GM18502 (cell line): ENCODE data around the gene SEC24C.
"Not testable (repeated sequence)": the region's sequence is repeated elsewhere in the genome, so short reads cannot be mapped to it uniquely, and the experiment has no call there.

ENCODE experiments used
- ATAC-seq: cut with Tn5 transposase; IDR thresholded peaks from one replicate; pipeline ENCODE4 v1.9.1; 2021; ENCODE audit warnings: mild to moderate bottlenecking; ENCODE audit not compliant: unreplicated experiment, poor library complexity

SEC24C gene

DNA sequence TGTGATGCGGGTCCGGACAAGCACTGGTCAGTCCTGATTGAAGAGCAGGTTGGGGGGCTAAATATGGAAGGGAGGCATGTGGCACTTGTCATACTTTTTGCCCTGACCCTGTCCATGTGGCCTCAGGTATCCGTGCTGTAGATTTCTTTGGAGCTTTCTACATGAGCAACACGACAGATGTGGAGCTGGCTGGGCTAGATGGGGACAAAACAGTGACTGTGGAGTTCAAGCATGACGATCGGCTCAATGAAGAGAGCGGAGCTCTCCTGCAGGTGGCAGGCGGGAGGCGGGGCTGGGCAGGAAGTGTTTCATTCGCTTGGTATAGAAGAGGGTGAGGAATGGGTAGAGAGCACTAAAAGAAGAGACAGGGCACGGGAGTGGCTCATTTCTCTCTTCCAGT is 24.7 kb downstream of the SEC24C start:
- no peak for ATAC-seq

DNA sequence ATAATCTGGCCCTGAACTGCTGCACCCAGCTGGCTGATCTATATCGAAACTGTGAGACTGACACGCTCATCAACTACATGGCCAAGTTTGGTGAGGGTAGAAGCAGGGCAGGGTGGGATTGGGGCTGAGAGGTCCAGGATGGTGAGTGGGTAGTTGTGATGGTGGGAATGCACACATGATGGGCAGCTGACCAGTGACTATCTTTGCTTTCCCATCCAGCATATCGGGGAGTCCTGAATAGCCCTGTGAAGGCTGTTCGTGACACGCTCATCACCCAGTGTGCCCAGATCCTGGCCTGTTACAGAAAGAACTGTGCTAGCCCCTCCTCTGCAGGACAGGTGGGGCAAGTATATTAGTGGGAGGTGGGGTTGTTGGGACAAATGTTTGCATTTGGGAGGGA is 25.2 kb downstream of the SEC24C start:
- ATAC-seq: no peak

DNA sequence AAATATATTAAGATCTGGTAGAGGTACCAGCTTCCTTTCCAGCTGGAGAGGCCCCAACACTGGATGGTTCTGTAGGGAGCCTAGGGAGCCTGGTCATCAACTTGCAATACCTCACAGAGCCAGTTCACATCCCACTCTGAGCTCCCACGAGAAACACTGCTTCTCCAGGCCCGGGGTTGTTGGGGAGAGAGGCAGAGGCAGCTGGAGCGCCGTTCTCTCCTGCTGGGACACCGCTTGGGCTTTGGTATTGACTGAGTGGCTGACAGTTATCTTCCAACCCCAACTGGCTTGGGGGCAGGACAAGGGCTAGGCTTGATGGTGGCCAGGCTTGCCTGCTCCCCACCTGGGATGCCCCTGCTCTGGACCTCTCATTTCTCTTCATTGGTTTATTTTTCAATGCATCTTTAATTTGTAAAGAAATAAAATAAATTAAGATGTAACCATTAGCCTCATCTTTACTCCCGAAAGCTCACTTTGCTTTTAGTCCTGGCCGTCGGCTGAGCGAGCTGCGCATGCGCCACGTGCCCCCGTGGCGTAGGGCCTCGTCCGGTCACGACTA is 27.6 kb downstream of the SEC24C start:
- peak; percentile 42 for ATAC-seq

DNA sequence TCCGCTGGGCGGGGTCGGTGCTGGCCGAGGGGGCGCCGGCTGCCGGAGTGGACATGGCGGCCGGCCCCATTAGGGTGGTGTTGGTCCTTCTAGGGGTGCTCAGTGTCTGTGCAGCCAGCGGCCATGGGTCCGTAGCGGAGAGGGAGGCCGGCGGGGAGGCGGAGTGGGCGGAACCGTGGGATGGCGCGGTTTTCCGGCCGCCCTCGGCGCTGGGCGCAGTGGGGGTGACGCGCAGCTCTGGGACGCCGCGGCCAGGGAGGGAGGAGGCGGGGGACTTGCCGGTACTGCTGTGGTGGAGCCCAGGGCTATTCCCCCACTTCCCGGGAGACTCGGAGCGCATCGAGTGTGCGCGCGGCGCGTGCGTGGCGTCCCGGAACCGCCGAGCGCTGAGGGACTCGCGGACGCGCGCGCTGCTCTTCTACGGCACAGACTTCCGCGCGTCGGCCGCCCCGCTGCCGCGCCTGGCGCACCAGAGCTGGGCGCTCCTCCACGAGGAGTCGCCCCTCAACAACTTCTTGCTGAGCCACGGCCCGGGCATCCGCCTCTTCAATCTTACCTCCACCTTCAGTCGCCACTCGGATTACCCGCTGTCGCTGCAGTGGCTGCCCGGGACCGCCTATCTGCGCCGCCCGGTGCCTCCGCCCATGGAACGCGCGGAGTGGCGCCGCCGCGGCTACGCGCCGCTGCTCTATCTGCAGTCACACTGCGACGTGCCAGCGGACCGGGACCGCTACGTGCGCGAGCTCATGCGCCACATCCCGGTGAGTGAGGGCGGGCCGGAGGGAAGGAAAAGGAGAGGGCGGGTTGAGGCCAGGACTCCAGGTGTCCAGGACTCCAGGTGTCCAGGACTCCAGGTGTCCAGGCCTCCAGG is 28.3 kb downstream of the SEC24C start:
- peak; percentile 67 for ATAC-seq

DNA sequence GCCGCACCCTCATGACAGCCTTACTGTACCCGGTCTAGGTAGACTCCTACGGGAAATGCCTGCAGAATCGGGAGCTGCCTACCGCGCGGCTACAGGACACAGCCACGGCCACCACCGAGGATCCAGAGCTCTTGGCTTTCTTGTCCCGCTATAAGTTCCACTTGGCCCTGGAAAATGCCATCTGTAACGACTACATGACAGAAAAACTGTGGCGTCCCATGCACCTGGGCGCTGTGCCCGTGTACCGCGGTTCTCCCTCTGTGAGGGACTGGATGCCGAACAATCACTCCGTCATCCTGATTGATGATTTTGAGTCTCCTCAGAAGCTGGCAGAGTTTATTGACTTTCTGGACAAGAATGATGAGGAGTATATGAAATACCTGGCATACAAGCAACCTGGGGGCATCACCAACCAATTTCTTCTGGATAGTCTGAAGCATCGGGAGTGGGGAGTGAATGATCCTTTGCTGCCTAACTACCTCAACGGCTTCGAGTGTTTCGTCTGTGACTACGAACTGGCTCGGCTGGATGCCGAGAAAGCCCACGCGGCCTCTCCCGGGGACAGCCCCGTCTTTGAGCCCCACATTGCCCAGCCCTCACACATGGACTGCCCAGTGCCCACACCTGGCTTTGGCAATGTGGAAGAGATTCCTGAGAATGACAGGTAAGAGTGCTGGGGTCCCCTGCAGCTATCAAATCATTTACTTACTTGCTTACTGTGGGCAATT is 29.1 kb downstream of the SEC24C start:
- peak; percentile 2 for ATAC-seq

DNA sequence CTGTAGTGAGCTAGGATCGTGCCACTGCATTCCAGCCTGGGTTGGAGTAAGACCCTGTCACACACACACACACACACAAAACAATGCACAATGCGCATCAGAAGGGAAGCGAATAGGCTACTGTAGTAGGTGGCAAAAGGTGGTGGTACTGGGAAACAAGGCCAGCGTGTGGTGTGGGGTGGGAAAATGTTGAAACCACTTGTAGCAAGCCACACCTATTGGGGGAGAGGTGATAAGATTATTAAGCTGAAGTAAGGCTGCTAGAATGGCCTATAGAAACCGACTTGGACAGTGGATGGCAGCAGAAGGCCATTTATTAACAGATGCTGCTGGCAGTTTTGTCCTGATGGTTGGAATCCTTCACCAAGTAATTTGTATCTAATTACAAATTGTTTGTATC is 30.5 kb downstream of the SEC24C start:
- no peak for ATAC-seq

DNA sequence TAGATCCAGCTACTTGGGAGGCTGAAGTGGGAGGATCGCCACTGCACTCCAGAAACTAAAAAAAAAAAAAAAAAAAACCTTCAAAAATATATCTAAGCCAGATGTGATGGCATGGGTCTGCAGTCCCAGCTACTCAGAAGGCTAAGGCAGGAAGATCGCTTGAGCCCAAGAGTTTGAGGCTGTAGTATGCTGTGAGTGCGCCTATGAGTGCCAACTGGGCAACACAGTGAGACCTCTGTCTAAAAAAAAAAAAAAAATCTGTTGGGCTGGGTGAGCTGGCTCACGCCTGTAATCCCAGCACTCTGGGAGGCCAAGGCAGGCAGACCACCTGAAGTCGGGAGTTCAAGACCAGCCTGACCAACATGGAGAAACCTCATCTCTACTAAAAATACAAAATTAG is 34.8 kb downstream of the SEC24C start:
- ATAC-seq: no peak

DNA sequence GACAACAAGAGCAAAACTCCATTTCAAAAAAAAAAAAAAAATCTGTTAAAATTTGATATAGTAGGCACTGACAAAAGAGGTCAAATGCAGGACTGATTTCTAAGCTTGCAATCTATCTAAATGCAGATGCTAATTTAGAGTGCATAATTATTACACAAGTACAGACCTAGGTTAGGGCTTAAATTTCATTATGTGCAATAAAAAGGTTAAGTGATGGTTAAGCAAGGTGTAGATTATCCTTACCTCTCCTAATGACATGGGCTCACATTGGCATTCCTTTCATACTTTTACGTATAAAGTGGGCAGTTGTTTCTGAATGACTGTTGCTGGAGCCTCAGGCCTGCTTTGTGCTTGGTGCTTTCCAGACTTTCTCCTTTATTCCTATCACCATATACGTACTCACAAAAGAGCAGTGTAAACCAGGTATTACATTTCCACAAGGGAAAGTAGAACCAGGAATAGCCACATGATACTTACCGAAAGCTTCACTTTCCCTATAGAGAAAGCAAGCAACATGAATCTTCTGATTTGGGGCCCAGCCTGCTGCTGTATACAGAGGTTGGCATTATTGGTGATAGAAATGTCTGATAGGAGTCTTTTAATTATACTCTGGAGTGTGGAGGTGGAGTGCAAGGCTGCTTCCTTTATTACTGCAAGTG is 35.5 kb downstream of the SEC24C start:
- ATAC-seq: no peak

DNA sequence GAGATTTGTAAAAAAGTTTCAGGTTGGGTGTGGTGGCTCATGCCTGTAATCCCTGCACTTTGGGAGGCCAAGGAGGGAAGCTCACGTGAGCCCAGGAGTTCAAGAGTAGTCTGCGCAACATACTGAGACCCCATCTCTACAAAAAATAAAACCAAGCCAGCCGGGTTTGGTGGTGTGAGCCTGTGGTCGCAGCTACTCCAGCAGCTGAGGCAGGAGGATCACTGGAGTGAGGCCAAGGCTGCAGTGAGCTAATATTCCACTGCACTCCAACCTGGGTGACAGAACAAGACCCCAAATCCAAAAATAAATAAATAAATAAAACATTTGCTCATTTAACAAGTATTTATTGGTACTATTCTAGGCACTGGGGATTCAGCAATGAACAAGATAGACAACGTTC is 36.1 kb downstream of the SEC24C start:
- ATAC-seq: no peak

DNA sequence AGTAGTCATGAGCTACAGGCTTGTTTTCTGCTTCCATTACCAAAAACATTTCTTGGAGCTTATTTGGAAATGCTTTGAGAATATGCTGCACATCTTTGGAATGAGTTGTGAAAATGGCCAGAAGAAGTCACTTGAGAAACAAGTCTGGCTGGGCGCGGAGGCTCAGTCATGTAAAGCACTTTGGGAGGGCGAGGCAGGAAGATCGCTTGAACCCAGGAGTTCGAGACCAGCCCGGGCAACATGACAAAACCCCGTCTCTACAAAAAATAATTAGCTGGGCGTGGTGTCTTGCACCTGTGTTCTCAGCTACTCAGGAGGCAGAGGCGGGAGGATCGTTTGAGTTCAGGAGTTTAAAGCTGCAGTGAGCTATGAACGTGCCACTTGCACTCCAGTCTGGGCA is 36.8 kb downstream of the SEC24C start:
- no peak for ATAC-seq

DNA sequence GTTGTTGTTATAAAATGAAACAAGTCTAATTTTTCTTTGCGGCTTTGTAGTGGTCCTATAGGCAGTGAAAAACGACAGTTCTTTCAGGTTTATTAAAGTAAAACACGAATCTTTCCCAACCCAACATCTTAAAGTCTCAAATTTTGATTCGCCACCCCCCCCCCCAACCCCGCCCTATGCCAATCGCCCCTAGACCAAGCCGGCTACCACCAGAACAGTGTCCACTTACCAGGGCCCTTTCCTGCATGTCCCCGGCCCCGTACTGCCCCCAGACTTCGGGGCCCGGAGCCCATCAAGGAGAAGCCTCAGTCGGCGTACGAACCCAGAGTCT is 37.3 kb downstream of the SEC24C start:
- no peak for ATAC-seq

DNA sequence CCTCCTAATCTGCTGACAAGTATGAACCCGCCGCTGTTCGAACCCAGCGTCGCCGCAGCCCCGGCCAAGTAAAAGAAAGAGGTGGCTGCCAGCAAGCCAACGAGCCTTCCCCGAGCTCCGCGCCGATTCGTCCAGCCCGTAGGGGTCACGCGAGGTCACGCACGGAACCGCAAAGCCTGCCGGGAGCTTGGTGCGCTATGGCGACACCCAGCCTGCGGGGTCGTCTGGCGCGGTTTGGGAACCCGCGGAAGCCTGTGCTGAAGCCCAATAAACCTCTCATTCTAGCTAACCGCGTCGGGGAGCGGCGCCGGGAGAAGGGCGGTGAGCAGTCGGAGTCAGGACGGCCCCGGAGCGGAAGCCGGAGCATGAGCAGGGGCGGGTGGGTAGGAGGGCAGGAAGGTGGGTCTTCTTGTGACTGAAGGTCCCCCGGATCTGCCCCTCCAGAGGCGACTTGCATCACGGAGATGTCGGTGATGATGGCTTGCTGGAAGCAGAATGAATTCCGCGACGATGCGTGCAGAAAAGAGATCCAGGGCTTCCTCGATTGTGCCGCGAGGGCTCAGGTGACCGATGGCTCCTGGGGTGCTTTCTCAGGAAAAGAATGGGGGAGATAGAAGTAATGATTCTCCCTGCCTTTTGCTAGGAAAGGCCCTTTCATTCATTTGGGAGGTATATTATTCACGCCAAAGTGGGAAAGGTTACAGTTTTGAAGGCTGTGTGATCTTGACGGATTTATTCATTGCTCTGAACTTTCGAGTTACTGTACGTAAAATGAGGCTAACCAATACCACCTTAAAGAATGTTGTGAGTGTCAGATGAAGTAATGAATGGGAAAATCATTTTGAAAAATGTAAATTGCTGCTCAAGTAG is 37.9 kb downstream of the SEC24C start, which contains the start of gene CHCHD1:
Gene CHCHD1, plus strand, starts transcription at position 170 of the 870 bp plus-strand sequence. Its CDS starts 28 bp downstream, at position 198.
- peak; percentile 63 for ATAC-seq

DNA sequence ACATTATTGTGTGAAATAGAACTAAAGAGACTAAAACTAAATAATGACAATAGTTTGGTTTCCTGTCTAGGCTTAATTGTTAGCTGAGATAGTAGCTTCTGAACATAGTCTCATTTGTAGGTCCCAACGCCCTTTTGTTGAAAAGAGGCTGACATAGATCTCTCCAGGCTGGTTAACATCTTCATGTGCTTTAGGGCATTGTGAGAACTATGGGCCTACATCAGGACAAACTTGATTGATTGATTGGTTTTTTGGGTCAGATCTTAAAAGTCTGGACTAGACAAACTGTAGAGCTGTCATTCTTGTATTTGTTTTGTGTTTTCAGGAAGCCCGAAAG is 38.5 kb downstream of the SEC24C start:
- no peak for ATAC-seq

DNA sequence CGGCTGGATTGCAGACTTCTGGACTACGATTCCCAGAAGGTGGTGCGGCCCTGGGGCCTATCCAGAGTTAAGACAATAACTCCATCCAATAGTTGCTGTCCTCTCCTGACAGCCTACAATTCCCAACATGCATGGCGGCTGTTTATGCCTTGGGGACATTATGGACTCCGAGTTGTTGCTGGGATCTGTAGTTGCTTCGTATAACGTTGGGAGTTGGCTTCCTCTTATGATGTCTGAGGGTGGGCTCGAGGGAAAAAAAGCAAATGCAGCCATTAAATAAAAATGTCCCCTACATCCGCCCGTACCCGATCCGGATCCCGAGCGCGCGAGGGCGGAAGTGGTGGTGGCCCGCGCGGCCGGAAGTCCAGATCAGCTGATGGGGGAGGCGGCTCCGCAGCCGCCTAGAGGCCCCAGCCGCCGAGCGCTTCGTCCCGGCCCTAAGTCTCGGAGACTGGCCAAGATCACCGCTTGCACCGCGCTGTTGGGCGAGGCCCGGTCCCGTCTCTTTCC is 41.1 kb downstream of the SEC24C start, which contains the start of gene ZSWIM8:
Gene ZSWIM8, plus strand, starts transcription at position 396 of the 510 bp plus-strand sequence. CDS start 273 bp downstream, outside the sequence.
- ATAC-seq: peak; percentile 80

DNA sequence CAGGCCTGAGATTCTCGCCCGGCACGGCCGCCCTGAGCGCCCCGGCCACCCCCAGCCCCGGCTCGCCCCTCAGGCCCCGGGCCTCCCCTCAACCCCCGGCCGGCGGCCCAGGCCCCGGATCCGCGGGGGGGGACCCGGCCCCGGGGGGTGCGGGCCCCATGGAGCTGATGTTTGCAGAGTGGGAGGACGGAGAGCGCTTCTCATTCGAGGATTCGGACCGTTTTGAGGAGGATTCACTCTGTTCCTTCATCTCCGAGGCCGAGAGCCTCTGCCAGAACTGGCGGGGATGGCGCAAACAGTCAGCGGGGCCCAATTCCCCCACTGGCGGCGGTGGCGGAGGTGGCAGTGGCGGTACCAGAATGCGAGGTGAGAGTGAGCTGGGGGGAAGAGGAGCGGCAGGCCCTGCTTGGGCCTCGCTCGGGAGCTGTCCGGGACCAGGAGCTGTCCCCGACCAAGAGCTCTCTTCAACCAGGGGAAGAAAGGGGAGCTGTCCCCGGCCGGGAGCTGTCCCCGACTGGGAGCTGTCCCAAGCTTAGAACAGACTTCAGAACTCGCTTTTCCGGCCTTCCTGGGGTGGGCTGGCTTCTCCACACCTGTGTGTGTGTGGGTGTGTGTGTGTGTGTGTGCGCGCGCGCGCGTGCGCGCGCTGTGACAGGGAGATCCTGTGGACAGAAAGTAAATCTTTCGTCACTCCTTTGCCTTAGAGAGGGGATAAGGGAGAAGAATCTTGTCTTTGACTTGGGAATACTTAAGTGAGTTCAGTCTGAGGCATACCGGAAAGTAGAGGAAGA is 41.7 kb downstream of the SEC24C start:
- peak; percentile 28 for ATAC-seq

DNA sequence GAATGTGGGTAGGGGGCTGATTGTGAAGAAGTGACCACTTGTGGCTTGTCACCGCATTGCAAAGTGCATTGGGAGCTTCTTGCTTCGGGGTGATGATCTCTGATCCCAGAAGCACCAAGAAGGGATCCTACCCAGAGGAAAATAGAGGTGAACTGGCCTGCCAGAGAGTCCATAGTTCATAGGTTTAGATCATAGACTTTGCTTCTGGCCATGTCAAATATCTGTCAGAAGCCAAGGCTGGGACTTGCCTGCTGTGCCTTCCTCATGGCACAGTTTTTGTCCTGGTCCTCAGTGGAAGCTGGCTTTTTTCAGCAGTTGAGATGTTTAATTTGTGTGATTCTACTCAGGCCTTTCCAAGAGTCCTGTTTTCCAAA is 42.3 kb downstream of the SEC24C start:
- ATAC-seq: no peak

DNA sequence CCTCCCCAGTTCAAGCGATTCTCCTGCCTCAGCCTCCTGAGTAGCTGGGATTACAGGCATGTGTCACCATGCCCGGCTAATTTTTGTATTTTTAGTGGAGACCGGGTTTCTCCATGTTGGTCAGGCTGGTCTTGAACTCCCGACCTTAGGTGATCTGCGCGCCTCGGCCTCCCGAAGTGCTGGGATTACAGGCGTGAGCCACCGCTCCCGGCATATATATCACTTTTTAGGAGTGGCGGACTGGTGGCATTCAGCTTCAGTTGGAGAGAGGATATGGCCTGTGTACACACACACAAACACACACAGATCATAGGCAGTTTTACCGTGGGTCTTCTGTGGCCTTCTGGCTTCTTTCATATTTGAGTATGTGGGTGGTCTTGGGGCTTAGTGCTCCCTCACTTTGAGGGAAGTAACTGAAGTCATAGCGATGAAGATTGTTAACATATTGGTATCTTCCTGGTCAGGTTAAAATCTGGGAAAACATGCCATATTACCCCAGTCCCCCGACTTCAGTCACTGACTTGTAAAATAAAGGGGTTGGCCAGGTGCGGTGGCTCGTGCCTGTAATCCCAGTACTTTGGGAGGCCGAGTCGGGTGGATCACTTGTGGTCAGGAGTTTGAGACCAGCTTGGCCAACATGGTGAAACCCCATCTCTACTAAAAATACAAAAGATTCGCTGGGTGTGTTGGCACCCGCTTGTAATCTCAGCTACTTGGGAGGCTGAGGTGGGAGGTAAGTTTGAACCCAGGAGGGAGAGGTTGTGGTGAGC is 43.0 kb downstream of the SEC24C start:
- ATAC-seq: not testable (repeated sequence)
